HCT116 (cell line): Measurements from ENCODE around the gene MBD3L2. TPM values are rescaled to one million over a fixed set of nuclear protein-coding genes. Genes with fewer than 3 reads are reported as not detected.
A peak's percentile ranks its signal among the peaks of the same experiment; 100 is the strongest.

Source experiments
- ATAC-seq: fragments of 200-7000 bp; cut with Tn5 transposase; 2 replicates; pipeline ENCODE4 v1.9.1; 2020; ENCODE audit warnings: mild to moderate bottlenecking, moderate library complexity
- BruUV-seq: library from RNA; stranded (reverse); fragments of 400-500 nt; replicated peaks from 2 replicates; lab custom pipeline; 2021; lab: Mats Ljungman, UMichigan
- CTCF ChIA-PET: fragments of 300-600 bp; sonication (Branson Sonifier 250); formaldehyde crosslinking; loops from one replicate; lab custom pipeline; 2021; ENCODE audit warnings: antibody characterized with exemption; lab: Charles Lee
- POLR2A ChIA-PET: fragments of 300-600, 350-600 bp; sonication (Branson Sonifier 250); formaldehyde crosslinking; loops from one replicate; lab custom pipeline; 2021; ENCODE audit warnings: antibody characterized with exemption; lab: Charles Lee
- RAD21 ChIA-PET, 2 experiments: fragments of 300-600 bp; sonication (Branson Sonifier 250); formaldehyde crosslinking; loops; one replicate each; lab custom pipeline; 2023; ENCODE audit warnings: low total read pairs in 2 of 2; ENCODE audit not compliant: uncharacterized antibody in 2 of 2, unreplicated experiment in 2 of 2, low non-redundant PET in 1 of 2; lab: Charles Lee
- DNase-seq: peaks from one replicate; pipeline ENCODE4 v3.0.0-alpha.2; 2010; ENCODE audit warnings: low read depth, low spot score
- H2AFZ ChIP-seq: fragments of 200-600 bp; shearing (Covaris generic), sonication (generic); 2 replicates; pipeline ENCODE4 v1.6.1; 2017; ENCODE audit warnings: low read depth, mixed run types, mixed read lengths, antibody characterized with exemption, low read length; ENCODE audit not compliant: poor library complexity, severe bottlenecking
- H3K27ac ChIP-seq: 2 replicates; pipeline ENCODE4 v1.5.1; 2012; ENCODE audit warnings: low read depth, low read length
- H3K27me3 ChIP-seq: fragments of 200-600 bp; sonication (generic); 2 replicates; pipeline ENCODE4 v1.6.1; 2016; ENCODE audit warnings: mixed run types, low read length, mixed read lengths; ENCODE audit not compliant: insufficient read depth
- H3K36me3 ChIP-seq, 2 experiments: fragments of 200-500 bp in 1 of 2; fragments of 200-600 bp in 1 of 2; sonication (Bioruptor generic) in 1 of 2; sonication (generic) in 1 of 2; 2 replicates each; pipeline versions ENCODE4 v1.5.1 to v1.6.1; 2014 to 2016; ENCODE audit warnings: low read length in 2 of 2, inconsistent platforms in 1 of 2, mixed read lengths in 1 of 2, mixed run types in 1 of 2; ENCODE audit not compliant: insufficient read depth in 2 of 2, control insufficient read depth in 1 of 2
- H3K4me1 ChIP-seq, 2 experiments: fragments of 200-600 bp in 1 of 2; sonication (generic) in 1 of 2; 2 replicates each; pipeline versions ENCODE4 v1.5.1 to v1.6.1; 2012 to 2017; ENCODE audit warnings: low read length in 2 of 2, inconsistent platforms in 1 of 2, mild to moderate bottlenecking in 1 of 2, mixed read lengths in 1 of 2, mixed run types in 1 of 2, moderate library complexity in 1 of 2; ENCODE audit not compliant: insufficient read depth in 2 of 2, control insufficient read depth in 1 of 2
- H3K4me2 ChIP-seq: fragments of 200-600 bp; sonication (generic); 2 replicates; pipeline ENCODE4 v1.6.1; 2017; ENCODE audit warnings: mixed run types, low read length, mixed read lengths
- H3K4me3 ChIP-seq, 2 experiments: fragments of 200-600 bp in 1 of 2; sonication (generic) in 1 of 2; replicated peaks in 1 of 2; 2 replicates each; pipeline ENCODE4 v1.5.1; 2011 to 2016; ENCODE audit warnings: low read length in 2 of 2, control low read depth in 1 of 2, low read depth in 1 of 2, mild to moderate bottlenecking in 1 of 2, mixed read lengths in 1 of 2, mixed run types in 1 of 2
- H3K79me2 ChIP-seq: fragments of 200-600 bp; sonication (generic); 2 replicates; pipeline ENCODE4 v1.6.1; 2017; ENCODE audit warnings: mild to moderate bottlenecking, mixed run types, low read length, moderate library complexity, mixed read lengths; ENCODE audit not compliant: insufficient read depth
- H3K9ac ChIP-seq: fragments of 200-600 bp; sonication (generic); 2 replicates; pipeline ENCODE4 v1.6.1; 2016; ENCODE audit warnings: low read length, mixed read lengths
- H3K9me2 ChIP-seq: fragments of 200-600 bp; sonication (generic), shearing (Covaris generic); 2 replicates; pipeline ENCODE4 v1.6.1; 2017; ENCODE audit warnings: mixed run types, mild to moderate bottlenecking, moderate library complexity; ENCODE audit not compliant: insufficient read depth
- H3K9me3 ChIP-seq, 2 experiments: fragments of 200-500 bp in 1 of 2; fragments of 200-600 bp in 1 of 2; sonication (Bioruptor generic) in 1 of 2; sonication (generic) in 1 of 2; 2 replicates each; pipeline ENCODE4 v1.6.1; 2014 to 2017; ENCODE audit warnings: low read length in 2 of 2, mixed read lengths in 2 of 2, inconsistent platforms in 1 of 2, low read depth in 1 of 2, mild to moderate bottlenecking in 1 of 2, mixed run types in 1 of 2, moderate library complexity in 1 of 2; ENCODE audit not compliant: control insufficient read depth in 1 of 2, insufficient read depth in 1 of 2
- H4K20me1 ChIP-seq: fragments of 200-600 bp; sonication (generic), shearing (Covaris generic); 2 replicates; pipeline ENCODE4 v1.6.1; 2017; ENCODE audit warnings: mixed run types, mild to moderate bottlenecking, moderate library complexity; ENCODE audit not compliant: insufficient read depth
- ATF3 ChIP-seq: IDR thresholded peaks from 2 replicates; pipeline ENCODE4 v1.6.1; 2012
- CBX3 ChIP-seq: IDR thresholded peaks from 2 replicates; pipeline ENCODE4 v1.6.1; 2012; ENCODE audit warnings: low read depth
- CTCF ChIP-seq, 3 experiments: fragments of 200-600 bp in 1 of 3; sonication (generic) in 1 of 3; IDR thresholded peaks in 2 of 3; conservative IDR thresholded peaks in 1 of 3; 2 replicates each; pipeline ENCODE4 v1.5.1; 2012 to 2017; ENCODE audit warnings: low read depth in 2 of 3, low read length in 2 of 3, antibody characterized with exemption in 1 of 3, borderline replicate concordance in 1 of 3, control low read depth in 1 of 3, mild to moderate bottlenecking in 1 of 3, mixed read lengths in 1 of 3, mixed run types in 1 of 3, moderate library complexity in 1 of 3; ENCODE audit not compliant: insufficient read depth in 1 of 3
- EGR1 ChIP-seq: IDR thresholded peaks from 2 replicates; pipeline ENCODE4 v1.6.1; 2012; ENCODE audit warnings: low read depth
- EZH2 ChIP-seq: fragments of 200-600 bp; sonication (generic); IDR thresholded peaks from 2 replicates; pipeline ENCODE4 v1.6.1; 2017; ENCODE audit warnings: antibody characterized with exemption, mixed run types
- EZH2phosphoT487 ChIP-seq: fragments of 200-600 bp; IDR thresholded peaks from 2 replicates; pipeline ENCODE4 v1.6.1; 2018; ENCODE audit warnings: antibody characterized with exemption, borderline replicate concordance
- FOSL1 ChIP-seq: IDR thresholded peaks from 2 replicates; pipeline ENCODE4 v1.6.1; 2012; ENCODE audit warnings: low read depth
- MAX ChIP-seq: IDR thresholded peaks from 2 replicates; pipeline ENCODE4 v1.6.1; 2012
- POLR2A ChIP-seq: IDR thresholded peaks from 2 replicates; pipeline ENCODE4 v1.7.0; 2011; ENCODE audit warnings: borderline replicate concordance; ENCODE audit not compliant: insufficient read depth, insufficient read length; ENCODE audit errors: extremely low read depth
- POLR2AphosphoS5 ChIP-seq: IDR thresholded peaks from 2 replicates; pipeline ENCODE4 v1.6.1; 2011; ENCODE audit warnings: mild to moderate bottlenecking, low read depth, low read length, moderate library complexity
- RAD21 ChIP-seq: IDR thresholded peaks from 2 replicates; pipeline ENCODE4 v1.6.1; 2012; ENCODE audit warnings: low read depth, mild to moderate bottlenecking
- REST ChIP-seq: IDR thresholded peaks from 2 replicates; pipeline ENCODE4 v1.6.1; 2012; ENCODE audit warnings: low read depth
- SIN3A ChIP-seq: IDR thresholded peaks from 2 replicates; pipeline ENCODE4 v1.6.1; 2012; ENCODE audit warnings: low read depth
- SP1 ChIP-seq: IDR thresholded peaks from 2 replicates; pipeline ENCODE4 v1.6.1; 2012; ENCODE audit warnings: low read depth
- TCF7L2 ChIP-seq: IDR thresholded peaks from 2 replicates; pipeline ENCODE4 v1.7.0; 2011; ENCODE audit warnings: borderline replicate concordance, inconsistent platforms; ENCODE audit not compliant: insufficient read depth, insufficient read length; ENCODE audit errors: extremely low read depth
- ZFX ChIP-seq: fragments of 450-650 bp; IDR thresholded peaks from 2 replicates; pipeline ENCODE4 v1.6.1; 2017
- ZNF274 ChIP-seq: fragments of 200-500 bp; sonication (Bioruptor generic); IDR thresholded peaks from 2 replicates; pipeline ENCODE4 v1.6.1; 2014; ENCODE audit warnings: mild to moderate bottlenecking, low read depth, low read length, inconsistent platforms
- intact Hi-C: fragments of 100-400 bp; cut with micrococcal nuclease; formaldehyde crosslinking; loops from 2 replicates; pipeline ENCODE4 v1.10.0; 2022
- total RNA-seq: library from RNA; stranded (reverse); gene quantifications from one replicate; pipeline ENCODE4 v1.2.1, GENCODE V29; 2021; ENCODE audit not compliant: unreplicated experiment

Gene MBD3L2
- total RNA-seq, 1 experiment from 2014 or later = not detected

- Histone ChIP-seq H3K27me3 (no peaks in the 10 kb centered on the region), H3K4me1 (no peaks in the 10 kb centered on the region), H3K4me3 (no peak overlapping the region)
- peak; percentile 69 for ATAC-seq
- TF ChIP-seq ZFX (no peak), SP1 (no peak), EZH2 (no peak), SIN3A (no peak), REST (no peak), EGR1 (no peak), FOSL1 (no peak), ZNF274 (no peak), TCF7L2 (no peak), POLR2A (no peak), POLR2AphosphoS5 (no peak), CTCF (IDR thresholded peaks at IDR 0.05 in 2 of 3, conservative IDR thresholded peaks at IDR 0.05 in 1 of 3; ENCODE audit: borderline replicate concordance in 1 of 3, insufficient read depth in 1 of 3, low read depth in 2 of 3, low read length in 2 of 3) (peak; percentile 45 to 64 (median 61); a peak in 5 of 6 replicates), CBX3 (no peak), MAX (no peak), EZH2phosphoT487 (no peak), RAD21 (peak; percentile 62), ATF3 (no peak)
- TF ChIP-seq, all 23 proteins: peak for 2
- ChIA-PET POLR2A (no interaction called here), CTCF (interaction anchor here (0.8 to 1.0 kb wide), 3 partner anchors 20 to 337 kb away, joined by 3 read pairs; no protein-coding TSS in a partner anchor), RAD21 (no interaction called here)
- H3K36me3 ChIP-seq = no peaks in the 10 kb centered on the region
- DNase-seq = peak; percentile 34
- no TSS peak for BruUV-seq
- H3K4me2 ChIP-seq = no peak overlapping the region
- no peaks in the 10 kb centered on the region for H4K20me1 ChIP-seq
- no peaks in the 10 kb centered on the region for H3K79me2 ChIP-seq
- no peaks in the 10 kb centered on the region for H3K9me3 ChIP-seq
- H3K9me2 ChIP-seq = no peaks in the 10 kb centered on the region
- no peak overlapping the region for H3K27ac ChIP-seq
- H3K9ac ChIP-seq = no peak overlapping the region
- no peak overlapping the region for H2AFZ ChIP-seq
- intact Hi-C loops = no loop called here
Observed at GRCh38 chr19:7004313-7004931, 44.7 kb upstream of the MBD3L2 start.
